GM20000 (cell line): Measurements from ENCODE around the gene NTF3.

Experiments used
- DNase-seq: peaks from one replicate; pipeline ENCODE4 v3.0.0; 2012; ENCODE audit warnings: low spot score
- TF ChIP-seq, protein P1 (sequence below): IDR thresholded peaks from 2 replicates; pipeline ENCODE4 v1.5.1; 2012; ENCODE audit warnings: mild to moderate bottlenecking, control low read depth; ENCODE audit errors: extremely low read depth, missing control alignments

Gene NTF3

GRCh38 chr12:5459051-5459782 lies 27.3 kb downstream of the NTF3 start:
- DNase-seq = no peak
- TF ChIP-seq, protein P1, sequence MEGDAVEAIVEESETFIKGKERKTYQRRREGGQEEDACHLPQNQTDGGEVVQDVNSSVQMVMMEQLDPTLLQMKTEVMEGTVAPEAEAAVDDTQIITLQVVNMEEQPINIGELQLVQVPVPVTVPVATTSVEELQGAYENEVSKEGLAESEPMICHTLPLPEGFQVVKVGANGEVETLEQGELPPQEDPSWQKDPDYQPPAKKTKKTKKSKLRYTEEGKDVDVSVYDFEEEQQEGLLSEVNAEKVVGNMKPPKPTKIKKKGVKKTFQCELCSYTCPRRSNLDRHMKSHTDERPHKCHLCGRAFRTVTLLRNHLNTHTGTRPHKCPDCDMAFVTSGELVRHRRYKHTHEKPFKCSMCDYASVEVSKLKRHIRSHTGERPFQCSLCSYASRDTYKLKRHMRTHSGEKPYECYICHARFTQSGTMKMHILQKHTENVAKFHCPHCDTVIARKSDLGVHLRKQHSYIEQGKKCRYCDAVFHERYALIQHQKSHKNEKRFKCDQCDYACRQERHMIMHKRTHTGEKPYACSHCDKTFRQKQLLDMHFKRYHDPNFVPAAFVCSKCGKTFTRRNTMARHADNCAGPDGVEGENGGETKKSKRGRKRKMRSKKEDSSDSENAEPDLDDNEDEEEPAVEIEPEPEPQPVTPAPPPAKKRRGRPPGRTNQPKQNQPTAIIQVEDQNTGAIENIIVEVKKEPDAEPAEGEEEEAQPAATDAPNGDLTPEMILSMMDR = no peak

GRCh38 chr12:5460817-5461216 lies 28.9 kb downstream of the NTF3 start:
- TF ChIP-seq, protein P1 = no peak
- DNase-seq = no peak

DNA sequence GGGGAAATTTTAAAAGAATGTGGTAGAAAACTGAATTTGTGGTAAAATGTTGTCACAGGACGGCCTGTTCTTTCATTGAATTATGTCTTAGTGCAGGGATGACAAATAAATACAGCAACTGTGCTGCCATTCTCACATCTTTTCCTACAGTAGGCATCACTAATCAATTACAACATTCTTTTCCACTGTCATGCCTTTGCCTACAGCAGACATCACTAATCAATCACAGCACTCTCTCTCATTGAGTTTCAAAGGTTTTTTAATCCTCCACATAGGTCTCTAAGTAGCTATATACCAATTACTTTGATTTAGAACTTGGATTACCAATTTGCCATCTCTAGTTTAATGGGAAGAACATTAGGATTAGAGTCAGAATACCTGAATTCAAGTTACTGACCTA lies 30.1 kb downstream of the NTF3 start:
- TF ChIP-seq, protein P1 = no peak
- no peak for DNase-seq

DNA sequence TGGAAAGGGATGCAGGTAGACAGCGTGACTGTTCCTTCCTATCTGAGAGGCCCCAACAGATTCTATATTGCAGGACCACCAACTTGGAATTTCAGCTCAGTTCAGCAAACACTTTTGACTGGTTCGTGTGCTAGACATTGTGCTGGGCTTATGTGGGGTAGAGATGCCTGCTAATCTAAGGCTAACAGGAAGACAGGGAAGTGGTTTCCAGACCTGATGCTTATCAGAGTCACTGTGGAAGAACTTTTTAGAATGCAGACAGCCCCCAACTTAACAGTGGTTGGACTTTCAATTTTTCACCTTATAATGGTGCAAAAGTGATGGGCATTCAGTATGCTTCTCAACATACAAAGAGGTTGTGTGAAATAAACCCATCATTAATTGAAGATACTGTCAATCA lies 32.2 kb downstream of the NTF3 start:
- no peak for DNase-seq
- TF ChIP-seq, protein P1 = no peak

DNA sequence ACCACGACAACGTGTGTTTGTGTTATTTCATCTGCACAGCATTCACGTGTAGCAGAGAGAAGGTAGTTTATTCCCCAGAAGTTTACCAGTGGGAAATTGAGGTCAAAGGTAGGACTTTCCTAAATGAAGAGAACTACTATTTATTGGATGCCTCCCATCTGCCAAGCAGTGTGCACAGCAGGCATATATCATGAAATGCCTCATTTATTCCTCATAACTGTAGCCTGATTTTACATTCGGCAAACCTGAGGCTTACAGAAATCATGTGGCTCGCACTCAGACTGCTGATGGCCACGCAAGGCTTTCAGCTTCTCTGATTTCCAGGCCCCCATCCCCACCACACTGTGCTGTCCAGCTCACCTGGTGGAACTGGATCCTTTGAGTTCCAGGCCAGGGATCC lies 33.5 kb downstream of the NTF3 start:
- TF ChIP-seq, protein P1 = no peak
- no peak for DNase-seq

DNA sequence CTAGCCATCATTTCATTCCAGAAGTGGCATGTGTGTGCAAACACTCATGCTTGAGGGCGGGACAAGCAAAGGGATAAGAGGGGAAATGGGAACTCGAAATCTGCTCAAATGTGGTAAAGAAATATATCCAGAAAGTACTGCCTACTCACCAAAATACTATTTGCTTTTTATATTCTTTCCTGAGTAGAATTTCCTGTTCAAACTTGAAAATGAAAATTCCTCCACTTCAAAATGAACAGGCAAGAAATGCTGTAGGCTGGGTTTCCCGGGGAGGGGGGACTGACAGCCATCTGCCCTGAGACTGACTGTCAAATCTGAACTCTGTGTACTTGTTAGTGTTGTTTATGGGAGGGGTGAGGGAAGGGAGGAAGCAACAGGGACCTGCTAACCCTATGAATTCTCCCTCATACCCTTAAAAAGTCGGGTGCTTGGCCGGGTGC lies 34.6 kb downstream of the NTF3 start:
- no peak for DNase-seq
- TF ChIP-seq, protein P1 = no peak

DNA sequence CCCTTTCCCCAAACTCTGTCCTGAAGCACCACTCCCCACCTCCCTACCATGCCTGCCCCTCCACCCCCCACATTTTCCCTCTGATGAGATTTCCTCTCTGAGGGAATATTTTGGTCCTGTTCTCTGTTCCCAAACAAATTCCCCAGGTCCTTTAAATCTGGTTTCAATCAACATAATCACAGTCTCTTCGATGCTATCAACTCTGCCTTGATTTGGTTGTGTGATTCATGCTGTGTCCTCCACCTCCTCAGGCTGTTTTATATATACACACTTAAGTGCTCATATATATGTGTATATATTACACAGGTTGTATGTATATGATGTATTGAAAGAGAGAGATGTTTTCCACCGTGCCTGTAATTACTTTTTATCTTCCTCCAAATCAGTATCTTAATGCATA lies 36.0 kb downstream of the NTF3 start:
- TF ChIP-seq, protein P1 = no peak
- no peak for DNase-seq
